Measurements from ENCODE around the gene FSTL5.

FSTL5 gene

GRCh38 chr4:161841759-161842158 lies 322.0 kb downstream of the FSTL5 start:
- in situ Hi-C loops (cut with HindIII; ENCODE audit: low sequenced_read_pairs), result no loop called here
- no peak for DNase-seq (ENCODE audit: low read depth)
- H3K4me3 ChIP-seq (ENCODE audit: low read depth, low read length), result no peak overlapping the region
- no peak for TF ChIP-seq CTCF (IDR thresholded peaks at IDR 0.05; ENCODE audit: low read depth, low read length, missing control alignments)

- H3K4me3 ChIP-seq (ENCODE audit: low read depth, low read length), result no peak overlapping the region
- in situ Hi-C loops (cut with HindIII; ENCODE audit: low sequenced_read_pairs), result no loop called here
- TF ChIP-seq CTCF (IDR thresholded peaks at IDR 0.05; ENCODE audit: low read depth, low read length, missing control alignments), result no peak
- DNase-seq (ENCODE audit: low read depth), result no peak
Observed at GRCh38 chr4:161829591-161829990, 334.2 kb downstream of the FSTL5 start.

GRCh38 chr4:161828061-161828460 lies 335.7 kb downstream of the FSTL5 start:
- DNase-seq (ENCODE audit: low read depth), result no peak

GRCh38 chr4:161827013-161827412 lies 336.8 kb downstream of the FSTL5 start:
- TF ChIP-seq CTCF (IDR thresholded peaks at IDR 0.05; ENCODE audit: low read depth, low read length, missing control alignments), result no peak
- no peak for DNase-seq (ENCODE audit: low read depth)
- no peak overlapping the region for H3K4me3 ChIP-seq (ENCODE audit: low read depth, low read length)
- in situ Hi-C loops (cut with HindIII; ENCODE audit: low sequenced_read_pairs), result no loop called here

More at GRCh38 chr4:161828061-161828460, 335.7 kb downstream of the FSTL5 start:
- no peak for TF ChIP-seq CTCF (IDR thresholded peaks at IDR 0.05; ENCODE audit: low read depth, low read length, missing control alignments)
- in situ Hi-C loops (cut with HindIII; ENCODE audit: low sequenced_read_pairs), result no loop called here
- H3K4me3 ChIP-seq (ENCODE audit: low read depth, low read length), result no peak overlapping the region

- in situ Hi-C loops (cut with HindIII; ENCODE audit: low sequenced_read_pairs), result no loop called here
- TF ChIP-seq CTCF (IDR thresholded peaks at IDR 0.05; ENCODE audit: low read depth, low read length, missing control alignments), result no peak
- no peak overlapping the region for H3K4me3 ChIP-seq (ENCODE audit: low read depth, low read length)
- DNase-seq (ENCODE audit: low read depth), result no peak
Observed at GRCh38 chr4:161823450-161823849, 340.4 kb downstream of the FSTL5 start.

- no peak for DNase-seq (ENCODE audit: low read depth)
- H3K4me3 ChIP-seq (ENCODE audit: low read depth, low read length), result no peak overlapping the region
- TF ChIP-seq CTCF (IDR thresholded peaks at IDR 0.05; ENCODE audit: low read depth, low read length, missing control alignments), result no peak
- in situ Hi-C loops (cut with HindIII; ENCODE audit: low sequenced_read_pairs), result no loop called here
Observed at GRCh38 chr4:161822174-161822573, 341.6 kb downstream of the FSTL5 start.

GRCh38 chr4:161817914-161818313 lies 345.9 kb downstream of the FSTL5 start:
- no peak for DNase-seq (ENCODE audit: low read depth)
- in situ Hi-C loops (cut with HindIII; ENCODE audit: low sequenced_read_pairs), result no loop called here
- H3K4me3 ChIP-seq (ENCODE audit: low read depth, low read length), result no peak overlapping the region
- no peak for TF ChIP-seq CTCF (IDR thresholded peaks at IDR 0.05; ENCODE audit: low read depth, low read length, missing control alignments)
